CD4-positive, alpha-beta T cell (primary cell): ENCODE measurements around the gene ZCCHC7. TPM values are rescaled to one million over a fixed set of nuclear protein-coding genes. Genes with fewer than 3 reads are reported as not detected.
"Not testable (repeated sequence)": the region's sequence is repeated elsewhere in the genome, so short reads cannot be mapped to it uniquely, and the experiment has no call there.

ENCODE experiments used
- ATAC-seq: fragments of 200-7000 bp; cut with Tn5 transposase; one replicate; pipeline ENCODE4 v1.10.0; 2022; ENCODE audit warnings: mild to moderate bottlenecking; ENCODE audit not compliant: poor library complexity
- CTCF ChIA-PET: fragments of 350-600 bp; sonication (Branson Sonifier 250); formaldehyde crosslinking; loops from one replicate; lab custom pipeline; 2021; ENCODE audit warnings: antibody characterized with exemption, inconsistent platforms; lab: Charles Lee
- POLR2A ChIA-PET: fragments of 350-600 bp; sonication (Branson Sonifier 250); formaldehyde crosslinking; loops from one replicate; lab custom pipeline; 2021; ENCODE audit warnings: antibody characterized with exemption, inconsistent platforms; lab: Charles Lee
- DNase-seq, 14 experiments: peaks; one replicate each; pipeline ENCODE4 v3.0.0-alpha.2; 2013 to 2020; ENCODE audit warnings: mixed read lengths in 2 of 14
- H3K27ac ChIP-seq, 2 donors: one replicate each; pipeline versions ENCODE4 v1.5.1 to v1.7.0; 2013; ENCODE audit warnings: low read length in 2 of 2, low read depth in 1 of 2, mild to moderate bottlenecking in 1 of 2
- H3K27me3 ChIP-seq, 2 experiments: 1 replicate in 1 of 2; 2 replicates in 1 of 2; pipeline versions ENCODE4 v1.6.1 to v1.7.0; 2013; ENCODE audit warnings: low read length in 2 of 2, control low read depth in 1 of 2, mild to moderate bottlenecking in 1 of 2, moderate library complexity in 1 of 2; ENCODE audit not compliant: insufficient read depth in 2 of 2, control insufficient read depth in 1 of 2
- H3K36me3 ChIP-seq: one replicate; pipeline ENCODE4 v1.6.1; 2013; ENCODE audit warnings: low read length, control low read depth; ENCODE audit not compliant: insufficient read depth
- H3K4me1 ChIP-seq: one replicate; pipeline ENCODE4 v1.6.1; 2013; ENCODE audit warnings: low read length, control low read depth; ENCODE audit not compliant: insufficient read depth
- H3K4me3 ChIP-seq: one replicate; pipeline ENCODE4 v1.5.1; 2013; ENCODE audit warnings: mild to moderate bottlenecking, low read length, moderate library complexity
- H3K9me3 ChIP-seq, 2 experiments: 1 replicate in 1 of 2; 2 replicates in 1 of 2; pipeline versions ENCODE4 v1.6.1 to v1.7.0; 2013; ENCODE audit warnings: low read length in 2 of 2, mild to moderate bottlenecking in 2 of 2, control low read depth in 1 of 2, moderate library complexity in 1 of 2; ENCODE audit not compliant: control insufficient read depth in 1 of 2, insufficient read depth in 1 of 2
- H3K27ac Mint-ChIP-seq: one replicate; pipeline ENCODE4 v1.8.0; 2020; ENCODE audit warnings: mixed read lengths
- H3K27me3 Mint-ChIP-seq: one replicate; pipeline ENCODE4 v1.8.0; 2021; ENCODE audit warnings: mixed read lengths
- H3K36me3 Mint-ChIP-seq: one replicate; pipeline ENCODE4 v1.8.0; 2021; ENCODE audit warnings: low read depth, mixed read lengths
- H3K4me1 Mint-ChIP-seq: one replicate; pipeline ENCODE4 v1.8.0; 2021; ENCODE audit warnings: low read depth, mixed read lengths
- H3K4me3 Mint-ChIP-seq: one replicate; pipeline ENCODE4 v1.8.0; 2020; ENCODE audit warnings: mild to moderate bottlenecking, mixed read lengths
- H3K9me3 Mint-ChIP-seq: one replicate; pipeline ENCODE4 v1.8.0; 2020; ENCODE audit warnings: mixed read lengths
- intact Hi-C, 2 experiments: fragments of 100-400 bp; cut with DNase I in 1 of 2; cut with micrococcal nuclease in 1 of 2; formaldehyde crosslinking; loops; one replicate each; pipeline versions ENCODE4 v1.15.1 to v1.9.0; 2023 to 2025; cut with DNase I, micrococcal nuclease
- total RNA-seq, 174 experiments: library from RNA in 2 of 174; stranded (reverse) in 2 of 174; gene quantifications; one replicate each; pipeline ENCODE4 v1.2.3 and lab custom pipeline; 2021 to 2026
- TF ChIP-seq, protein P1 (sequence below): fragments of 200-600 bp; IDR thresholded peaks from one replicate; pipeline ENCODE4 v1.8.0; 2022; ENCODE audit warnings: antibody characterized with exemption, mild to moderate bottlenecking

ZCCHC7 gene
- total RNA-seq, 2 experiments from 2014 or later: 40.7 to 41.0 TPM

DNA sequence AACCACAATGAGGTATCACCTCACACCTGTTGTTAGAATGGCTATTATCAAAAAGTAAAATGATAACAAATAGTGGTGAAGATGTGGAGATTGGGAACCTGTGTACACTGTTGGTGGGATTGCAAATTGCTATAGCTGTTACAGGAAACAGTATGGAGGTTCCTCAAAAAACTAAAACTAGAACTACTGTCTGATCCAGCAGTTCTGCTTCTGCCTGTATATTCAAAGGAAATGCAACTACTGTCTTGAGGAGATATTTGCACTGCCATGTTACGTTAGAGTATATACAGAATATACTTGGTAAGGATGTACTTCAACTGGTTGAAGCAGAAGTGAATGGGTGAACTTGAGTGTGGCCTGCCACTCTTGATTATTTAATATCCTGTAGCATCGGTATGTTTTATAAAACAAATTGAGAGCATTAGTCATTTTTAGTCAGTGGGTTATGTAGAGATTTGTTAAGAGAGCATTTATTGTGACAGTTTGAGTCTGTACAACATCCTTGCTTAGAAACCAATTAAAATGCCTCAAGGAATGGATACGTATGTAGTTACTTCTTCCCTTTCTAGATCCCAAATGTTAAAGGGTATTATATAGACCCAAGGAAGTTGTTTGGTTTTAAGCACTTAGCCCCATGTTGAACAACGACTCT lies 37.5 kb downstream of the ZCCHC7 start:
- ChIA-PET POLR2A (no interaction called here), CTCF (no interaction called here)
- no peaks in the 10 kb centered on the region for H3K27me3 Mint-ChIP-seq
- DNase-seq: no peak
- H3K4me1 ChIP-seq: peaks cover 4% of the 10 kb centered on the region
- peaks cover 22% of the 10 kb centered on the region for H3K4me1 Mint-ChIP-seq
- no peak overlapping the region for H3K4me3 Mint-ChIP-seq
- H3K27me3 ChIP-seq: no peaks in the 10 kb centered on the region
- no peak for ATAC-seq
- H3K36me3 Mint-ChIP-seq: peaks cover 66% of the 10 kb centered on the region
- no peaks in the 10 kb centered on the region for H3K9me3 Mint-ChIP-seq
- H3K9me3 ChIP-seq: no peaks in the 10 kb centered on the region
- no peak overlapping the region for H3K4me3 ChIP-seq
- no peak overlapping the region for H3K27ac ChIP-seq
- TF ChIP-seq, protein P1, sequence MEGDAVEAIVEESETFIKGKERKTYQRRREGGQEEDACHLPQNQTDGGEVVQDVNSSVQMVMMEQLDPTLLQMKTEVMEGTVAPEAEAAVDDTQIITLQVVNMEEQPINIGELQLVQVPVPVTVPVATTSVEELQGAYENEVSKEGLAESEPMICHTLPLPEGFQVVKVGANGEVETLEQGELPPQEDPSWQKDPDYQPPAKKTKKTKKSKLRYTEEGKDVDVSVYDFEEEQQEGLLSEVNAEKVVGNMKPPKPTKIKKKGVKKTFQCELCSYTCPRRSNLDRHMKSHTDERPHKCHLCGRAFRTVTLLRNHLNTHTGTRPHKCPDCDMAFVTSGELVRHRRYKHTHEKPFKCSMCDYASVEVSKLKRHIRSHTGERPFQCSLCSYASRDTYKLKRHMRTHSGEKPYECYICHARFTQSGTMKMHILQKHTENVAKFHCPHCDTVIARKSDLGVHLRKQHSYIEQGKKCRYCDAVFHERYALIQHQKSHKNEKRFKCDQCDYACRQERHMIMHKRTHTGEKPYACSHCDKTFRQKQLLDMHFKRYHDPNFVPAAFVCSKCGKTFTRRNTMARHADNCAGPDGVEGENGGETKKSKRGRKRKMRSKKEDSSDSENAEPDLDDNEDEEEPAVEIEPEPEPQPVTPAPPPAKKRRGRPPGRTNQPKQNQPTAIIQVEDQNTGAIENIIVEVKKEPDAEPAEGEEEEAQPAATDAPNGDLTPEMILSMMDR: no peak
- intact Hi-C loops: no loop called here
- no peak overlapping the region for H3K27ac Mint-ChIP-seq
- peaks cover 18% of the 10 kb centered on the region for H3K36me3 ChIP-seq

DNA sequence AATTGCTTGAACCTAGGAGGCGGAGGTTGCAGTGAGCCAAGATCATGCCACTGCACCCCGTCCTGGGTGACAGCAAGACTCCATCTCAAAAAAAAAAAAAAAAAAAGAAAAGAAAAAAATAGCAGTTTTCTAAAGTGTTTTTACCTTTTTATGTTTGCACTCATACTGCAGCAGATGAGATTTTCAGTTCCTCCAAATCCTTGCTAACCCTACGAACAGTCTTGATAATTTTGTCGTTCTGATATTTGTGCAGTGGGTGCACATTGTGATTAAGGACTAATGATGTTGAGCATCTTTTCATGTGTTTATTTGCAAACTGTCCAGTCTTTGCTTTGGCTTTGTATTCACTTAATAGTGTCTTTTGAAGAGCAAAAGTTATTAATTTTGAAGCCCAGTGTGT lies 42.9 kb downstream of the ZCCHC7 start:
- H3K4me3 Mint-ChIP-seq: no peak overlapping the region
- H3K27ac ChIP-seq: no peak overlapping the region
- POLR2A ChIA-PET: no interaction called here

DNA sequence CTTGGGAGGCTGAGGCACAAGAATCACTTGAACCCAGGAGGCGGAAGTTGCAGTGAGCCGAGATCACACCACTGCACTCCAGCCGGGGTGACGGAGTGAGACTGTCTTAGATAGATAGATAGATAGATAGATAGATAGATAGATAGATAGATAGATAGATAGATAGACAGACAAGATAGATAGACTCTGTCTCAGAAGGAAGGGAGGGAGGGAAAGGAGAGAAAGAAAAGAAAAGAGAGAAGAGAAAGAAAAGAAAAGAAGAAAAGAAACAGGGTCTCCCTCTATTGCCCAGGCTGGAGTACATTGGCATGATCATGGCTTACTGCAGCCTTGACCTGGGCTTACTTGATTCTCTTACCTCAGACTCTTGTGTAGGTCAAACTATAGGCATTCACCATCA lies 44.0 kb downstream of the ZCCHC7 start:
- DNase-seq, H3K4me3 ChIP-seq, H3K4me3 Mint-ChIP-seq, H3K9me3 ChIP-seq, CTCF ChIA-PET, H3K9me3 Mint-ChIP-seq, POLR2A ChIA-PET, H3K27me3 ChIP-seq, H3K4me1 ChIP-seq, H3K27ac Mint-ChIP-seq, H3K27me3 Mint-ChIP-seq, ATAC-seq, H3K27ac ChIP-seq: not testable (repeated sequence)
- intact Hi-C loops: loop anchor here in 1 of 2 experiments (10.0 kb wide), 1 partner anchor 130 kb away; no protein-coding TSS in a partner anchor
- Mint-ChIP-seq H3K36me3 (peaks cover 81% of the 10 kb centered on the region), H3K4me1 (peaks cover 37% of the 10 kb centered on the region)
- peaks cover 21% of the 10 kb centered on the region for H3K36me3 ChIP-seq

More for the DNA sequence above, 42.9 kb downstream of the ZCCHC7 start:
- Mint-ChIP-seq H3K27me3 (no peaks in the 10 kb centered on the region), H3K4me1 (peaks cover 35% of the 10 kb centered on the region), H3K9me3 (no peaks in the 10 kb centered on the region), H3K36me3 (peaks cover 75% of the 10 kb centered on the region), H3K27ac (no peak overlapping the region)
- Histone ChIP-seq H3K4me3 (no peak overlapping the region), H3K4me1 (no peaks in the 10 kb centered on the region), H3K36me3 (peaks cover 21% of the 10 kb centered on the region), H3K27me3 (no peaks in the 10 kb centered on the region), H3K9me3 (no peaks in the 10 kb centered on the region)
- intact Hi-C loops: loop anchor here in 1 of 2 experiments (10.0 kb wide), 1 partner anchor 132 kb away; no protein-coding TSS in a partner anchor
- ATAC-seq (no peak), DNase-seq (no peak)
- CTCF ChIA-PET: no interaction called here
- TF ChIP-seq, protein P1: no peak

DNA sequence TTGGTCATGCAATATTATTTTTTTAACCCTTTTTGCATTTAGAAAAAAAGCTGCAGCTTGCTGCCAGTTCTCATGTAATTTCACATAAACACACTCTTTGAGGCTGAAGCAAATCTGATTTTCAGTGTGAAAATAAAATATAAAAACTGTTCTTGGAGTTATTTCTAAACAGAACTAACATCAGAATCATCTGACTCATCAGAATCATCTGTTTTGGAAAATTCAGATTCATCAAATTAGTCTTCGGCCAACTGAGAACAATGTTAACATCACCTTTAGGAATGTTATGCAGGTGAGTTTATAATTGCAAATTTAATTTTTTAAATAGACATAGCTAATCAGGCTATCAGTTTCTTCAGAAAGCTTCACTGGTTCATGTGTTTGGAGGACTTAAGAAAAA lies 45.3 kb downstream of the ZCCHC7 start:
- Histone ChIP-seq H3K27me3 (no peaks in the 10 kb centered on the region), H3K27ac (no peak overlapping the region), H3K9me3 (no peaks in the 10 kb centered on the region), H3K4me1 (no peaks in the 10 kb centered on the region), H3K4me3 (no peak overlapping the region), H3K36me3 (peaks cover 14% of the 10 kb centered on the region)
- peaks cover 43% of the 10 kb centered on the region for H3K4me1 Mint-ChIP-seq
- DNase-seq (no peak), ATAC-seq (no peak)
- H3K36me3 Mint-ChIP-seq: peaks cover 78% of the 10 kb centered on the region
- ChIA-PET POLR2A (no interaction called here), CTCF (no interaction called here)
- no peak overlapping the region for H3K27ac Mint-ChIP-seq
- H3K27me3 Mint-ChIP-seq: no peaks in the 10 kb centered on the region
- TF ChIP-seq, protein P1: no peak
- no peaks in the 10 kb centered on the region for H3K9me3 Mint-ChIP-seq
- intact Hi-C loops: loop anchor here in 1 of 2 experiments (10.0 kb wide), 1 partner anchor 129 kb away; no protein-coding TSS in a partner anchor
- no peak overlapping the region for H3K4me3 Mint-ChIP-seq
